ENCODE data around the gene FOXL2NB.

The FOXL2NB gene

DNA sequence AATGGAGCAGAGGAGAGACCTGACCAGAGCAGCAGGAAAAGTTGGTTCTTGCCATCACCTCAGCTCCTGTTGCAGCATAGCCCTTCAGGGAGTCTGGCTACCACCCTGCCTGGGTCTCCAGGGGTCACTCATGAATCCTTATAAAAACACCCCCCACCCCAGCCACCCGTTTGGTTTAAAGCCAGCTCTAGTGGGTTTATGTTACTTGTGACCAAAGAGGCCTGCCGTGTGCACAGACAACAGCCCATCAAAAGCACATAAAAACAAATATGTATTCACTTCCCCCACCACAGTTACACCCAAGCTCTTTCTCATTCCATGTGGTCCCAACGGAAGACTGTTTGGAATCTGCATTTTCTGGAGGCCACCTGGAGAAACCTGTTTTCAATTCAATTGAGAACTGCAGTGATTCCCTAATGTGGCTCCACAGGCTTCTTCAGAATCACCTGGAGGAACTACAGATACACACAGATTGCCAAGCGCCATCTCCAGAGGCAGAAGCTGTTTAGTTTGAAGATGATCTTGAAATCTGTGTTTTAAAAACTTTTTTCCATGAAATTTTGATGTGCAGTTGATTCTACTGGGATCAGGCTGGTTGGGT, 13.8 kb upstream of the FOXL2NB start:
- no peak for DNase-seq

DNA sequence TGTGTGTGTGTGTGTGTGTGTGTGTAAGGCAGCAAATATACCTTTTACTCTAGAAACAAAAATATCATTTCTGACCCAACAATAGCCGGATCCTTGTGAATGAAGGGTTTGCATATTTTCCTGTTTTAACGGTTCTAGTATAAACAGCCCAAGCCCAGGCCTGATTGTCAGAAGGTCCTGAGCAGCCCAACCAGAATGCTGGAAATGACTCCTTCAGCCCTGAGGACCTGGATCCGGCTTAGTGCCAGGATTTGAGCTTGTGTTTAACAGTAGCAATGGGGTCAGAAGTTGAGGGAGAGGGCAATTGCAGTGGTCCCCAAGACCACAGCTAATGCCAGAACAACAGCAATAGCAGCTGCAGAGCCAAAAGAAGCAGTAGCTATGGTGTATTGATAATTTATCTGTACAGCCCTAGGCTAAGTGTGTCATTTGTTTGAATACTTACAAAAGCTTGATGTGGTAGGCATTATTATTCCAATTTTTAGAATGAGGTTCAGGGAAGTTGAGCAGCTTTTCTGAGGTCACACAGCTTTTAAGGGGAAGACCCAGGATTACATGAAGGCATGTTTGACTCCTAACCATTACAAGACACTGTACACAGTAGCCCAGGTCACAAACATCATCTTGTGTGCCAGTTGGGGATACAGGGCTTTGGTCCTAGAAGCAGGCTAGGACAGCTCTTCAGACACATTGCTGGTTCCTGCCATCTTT, 12.9 kb upstream of the FOXL2NB start:
- no peak for DNase-seq

DNA sequence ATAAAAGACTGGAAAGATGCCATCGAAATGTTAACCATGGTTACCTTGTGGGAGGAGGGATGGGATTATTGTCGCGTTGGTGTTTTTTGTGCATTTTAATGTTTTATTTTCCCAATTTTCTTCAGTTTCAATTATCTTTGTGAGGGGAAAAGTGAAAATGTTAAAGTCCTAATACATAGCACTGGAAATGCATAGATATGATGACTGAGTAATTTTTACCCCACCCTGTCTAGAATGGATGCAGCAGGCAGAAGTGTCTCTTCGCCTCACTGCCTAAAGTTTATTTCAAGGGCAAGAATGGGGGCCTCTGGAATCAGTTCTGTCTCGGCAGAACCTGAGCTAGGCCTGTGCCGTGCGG, 11.5 kb upstream of the FOXL2NB start:
- no peak for DNase-seq

DNA sequence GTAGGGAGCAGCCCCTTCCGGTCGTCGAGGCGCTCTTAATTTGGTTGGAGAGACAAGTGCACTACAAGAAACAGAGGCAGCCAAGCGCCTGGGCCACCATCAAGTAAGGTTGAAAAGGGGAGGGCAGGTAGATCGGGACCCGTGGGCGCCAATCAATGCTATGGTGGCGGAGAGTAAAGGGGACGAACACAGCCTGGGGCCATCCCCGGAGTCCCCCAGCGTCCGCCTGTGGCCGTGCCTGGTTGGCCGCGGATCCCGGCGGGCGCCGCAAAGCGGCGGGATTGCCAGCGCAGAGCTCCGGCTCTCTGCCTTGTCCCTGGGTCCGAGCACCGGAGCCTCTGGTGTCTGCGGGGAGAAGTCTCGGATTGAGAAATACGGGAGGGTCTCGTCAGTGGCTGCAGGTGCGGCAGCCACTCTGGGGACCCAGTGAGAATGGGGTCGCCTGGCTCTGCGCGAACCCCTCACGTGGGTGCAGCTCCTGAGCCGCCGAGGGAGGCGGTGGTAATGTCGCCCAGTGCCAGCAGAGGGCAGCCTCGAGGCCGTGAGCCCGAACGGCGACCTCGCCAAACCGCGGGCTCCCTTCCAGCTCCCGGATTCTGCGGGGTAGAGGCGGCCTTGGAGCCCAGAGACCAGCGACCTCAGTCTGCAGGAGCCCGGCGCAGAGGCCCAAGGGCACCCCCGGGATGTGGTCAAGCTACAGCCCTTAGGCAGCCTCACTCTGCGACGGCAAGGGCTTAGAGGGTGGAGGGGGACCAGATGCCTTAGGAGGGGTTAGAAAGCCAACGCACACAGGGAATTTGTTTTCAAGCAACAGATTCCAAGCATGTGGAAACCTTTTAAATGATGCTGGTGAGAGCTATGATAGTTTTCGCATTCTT, 10.9 kb upstream of the FOXL2NB start:
- DNase-seq: peak; percentile 50

DNA sequence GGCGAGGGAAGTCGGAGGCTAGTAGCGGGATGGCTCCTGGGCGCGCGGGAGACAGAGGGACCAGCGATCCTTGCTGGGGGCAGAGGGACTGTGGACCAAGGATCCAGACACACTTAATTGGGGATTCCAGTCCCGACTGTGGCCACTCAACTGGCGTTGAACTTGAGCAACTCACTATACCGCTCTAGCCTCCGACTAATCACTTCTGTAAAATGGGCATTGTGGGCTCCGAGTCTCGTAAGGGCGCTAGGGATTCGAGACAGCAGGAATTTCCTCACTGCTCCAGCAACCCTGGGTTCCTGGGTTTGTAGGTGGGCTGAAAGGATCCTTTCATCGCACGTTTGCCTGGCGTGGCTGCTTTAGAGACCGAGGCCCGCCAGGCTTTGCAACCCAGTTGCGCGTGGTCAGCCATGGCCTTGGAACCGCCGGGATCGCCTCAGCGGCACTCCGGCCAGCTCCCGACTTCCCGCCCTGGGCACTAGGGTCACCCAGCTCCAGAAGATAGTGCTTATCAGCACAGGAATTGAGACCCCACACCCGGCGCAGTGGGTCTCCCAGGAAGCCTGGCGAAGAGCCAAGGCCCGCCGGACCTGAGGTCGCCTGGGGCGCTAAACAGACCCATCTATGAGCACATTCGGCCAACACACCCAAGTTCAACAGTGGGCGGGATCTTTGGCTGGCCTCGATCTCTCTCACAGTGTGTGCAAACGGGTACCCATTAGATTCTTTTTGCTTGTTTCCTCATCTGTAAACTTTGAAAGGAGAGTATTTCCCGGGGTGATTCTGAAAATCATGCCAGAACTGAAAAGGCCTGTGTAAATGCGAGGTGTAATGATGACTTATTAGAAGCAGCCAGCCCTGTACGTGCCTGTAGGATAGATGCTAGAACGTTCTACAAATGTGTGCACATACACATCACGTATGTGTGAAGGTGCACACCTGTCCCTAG, 10.0 kb upstream of the FOXL2NB start:
- no peak for DNase-seq

DNA sequence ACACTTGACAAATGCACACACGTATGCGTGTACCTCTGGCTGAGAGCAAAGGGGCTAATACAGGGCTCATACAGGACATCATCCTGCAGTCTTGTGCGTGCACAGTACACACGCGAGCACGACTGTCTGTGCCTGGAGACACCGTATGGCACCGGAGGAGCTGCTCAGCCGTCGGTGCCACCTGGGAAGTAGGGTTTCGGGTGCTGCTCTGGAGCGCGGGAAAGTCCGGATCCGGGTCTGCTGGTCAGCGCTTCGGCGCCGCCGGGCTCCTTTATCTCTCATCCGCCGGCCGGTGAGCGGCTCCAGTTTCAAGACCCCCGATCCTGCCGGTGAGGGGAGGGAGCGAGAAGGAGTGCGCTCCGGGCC, 9.3 kb upstream of the FOXL2NB start:
- DNase-seq: no peak

DNA sequence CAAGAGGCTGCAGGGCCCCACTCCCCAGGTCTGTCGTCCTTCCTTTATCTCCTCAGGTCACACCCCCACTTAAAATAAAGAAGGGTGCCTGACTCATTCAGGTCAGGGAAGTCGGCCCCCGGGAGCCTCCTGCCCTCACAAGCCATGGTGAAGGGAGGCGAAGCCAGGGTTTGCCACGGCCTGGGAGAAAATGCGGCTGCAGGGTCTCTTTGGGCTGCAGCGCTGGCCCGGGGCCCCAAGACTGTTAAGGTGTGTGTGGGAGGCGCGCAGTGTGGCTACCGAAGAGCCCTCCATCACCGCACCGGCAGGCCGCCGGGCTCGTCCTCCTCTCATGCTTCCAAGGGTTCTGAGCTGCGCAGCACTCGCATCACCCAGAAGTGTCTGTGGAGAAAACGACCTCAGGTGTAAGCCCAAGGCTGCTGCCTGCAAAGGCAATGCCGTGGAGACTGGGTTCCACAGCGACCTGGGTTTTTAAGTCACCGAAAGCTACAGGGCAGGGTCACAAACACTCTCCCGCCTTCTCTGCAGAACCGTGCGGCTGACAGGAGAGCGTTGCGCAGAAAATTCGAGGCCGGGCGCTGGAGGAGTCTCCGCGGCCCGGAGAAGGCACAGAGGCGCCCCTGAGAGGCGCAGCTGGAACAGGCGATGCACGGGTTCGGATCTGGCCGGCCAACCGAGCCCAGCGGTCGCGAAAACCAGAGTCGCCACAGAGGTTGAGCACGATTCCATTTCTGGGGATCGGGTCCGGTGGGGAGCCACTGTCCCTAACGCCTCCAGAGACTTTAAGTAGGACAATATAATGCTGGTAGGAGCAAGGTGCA, 8.8 kb upstream of the FOXL2NB start:
- no peak for DNase-seq

DNA sequence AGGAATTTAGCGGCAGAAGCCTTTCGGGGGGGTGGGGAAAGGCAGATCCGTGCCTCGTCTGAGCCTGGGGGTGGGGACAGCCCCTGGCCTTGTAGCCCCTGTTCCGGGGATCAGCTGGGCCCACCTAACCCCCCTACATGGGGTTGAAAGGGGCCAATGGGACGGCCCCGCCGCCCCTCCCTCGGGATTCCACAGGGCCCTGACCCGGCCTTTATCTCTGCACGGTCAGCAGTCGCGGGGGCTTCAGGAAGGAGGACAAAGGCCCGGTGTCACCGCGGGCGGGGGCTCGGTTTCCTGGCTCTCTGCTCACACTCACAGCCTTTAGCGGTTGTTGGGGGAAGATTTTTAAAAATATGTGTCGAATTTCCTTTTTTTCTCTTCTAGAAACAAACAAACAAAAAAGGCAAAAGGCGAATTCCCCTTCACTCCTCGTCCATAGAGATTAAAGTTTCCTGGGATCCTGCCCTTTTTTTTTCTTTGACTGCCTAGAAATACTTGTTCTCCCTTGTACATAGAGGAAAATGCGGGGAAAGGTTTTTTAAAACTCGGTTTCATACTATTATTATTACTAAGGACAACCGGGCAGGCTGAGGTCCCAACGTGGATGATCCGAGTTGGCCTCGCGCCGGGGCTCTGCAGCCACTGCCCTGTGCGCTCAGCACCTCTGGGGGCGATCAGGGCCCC, 8.0 kb upstream of the FOXL2NB start:
- DNase-seq: no peak

DNA sequence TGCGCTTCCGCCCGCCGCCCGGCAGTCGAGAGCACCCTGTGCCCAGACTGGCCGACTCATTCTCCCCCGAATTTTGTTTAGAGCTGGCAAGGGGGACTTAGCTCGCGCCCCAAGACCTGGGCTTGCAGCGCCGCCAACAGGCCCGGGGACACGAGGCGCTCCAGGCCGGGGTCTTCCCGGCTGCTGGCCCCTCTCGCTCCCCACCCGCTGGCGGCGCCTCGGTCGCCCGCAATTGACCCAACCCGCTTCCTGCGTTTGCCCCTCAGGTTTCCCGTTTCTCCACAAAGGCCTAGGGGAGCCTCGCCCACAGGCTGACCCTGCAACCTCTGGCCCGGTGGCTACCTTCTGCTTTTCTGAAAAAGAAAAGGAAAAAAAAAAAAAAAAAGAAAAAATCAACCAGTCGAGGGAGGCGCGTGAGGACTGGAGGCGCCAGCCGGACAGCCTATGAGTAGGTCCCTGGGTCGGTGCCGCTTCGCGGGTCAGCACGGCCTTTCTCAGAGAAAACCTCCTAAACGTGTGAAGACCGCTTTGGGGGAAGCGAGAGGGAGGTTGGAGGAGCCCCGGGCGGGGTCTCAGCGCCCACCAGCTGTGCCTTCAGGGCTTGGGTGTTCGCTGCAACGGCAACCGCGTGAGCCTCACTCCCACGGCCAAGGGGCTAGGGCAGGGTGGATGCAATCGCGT, 7.3 kb upstream of the FOXL2NB start:
- no peak for DNase-seq

DNA sequence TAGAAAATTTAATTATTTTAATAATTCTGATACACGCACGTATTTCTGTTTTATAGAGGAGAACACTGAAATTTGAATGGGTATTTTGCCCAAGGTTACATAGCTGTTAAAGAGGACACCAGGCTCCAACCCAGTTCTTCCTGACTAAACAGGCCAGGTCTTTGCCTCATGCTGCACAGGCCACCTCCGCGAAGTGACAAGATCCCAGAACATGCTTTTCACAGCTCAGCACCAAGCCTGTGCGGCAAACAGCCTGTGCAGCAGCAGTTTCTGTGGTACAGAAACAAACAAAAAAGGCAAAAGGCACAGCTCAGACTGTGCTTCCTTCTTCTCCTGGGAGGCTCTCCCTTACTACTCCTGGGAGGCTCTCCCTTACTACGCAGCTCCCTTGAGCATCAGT, 6.6 kb upstream of the FOXL2NB start:
- DNase-seq: no peak

DNA sequence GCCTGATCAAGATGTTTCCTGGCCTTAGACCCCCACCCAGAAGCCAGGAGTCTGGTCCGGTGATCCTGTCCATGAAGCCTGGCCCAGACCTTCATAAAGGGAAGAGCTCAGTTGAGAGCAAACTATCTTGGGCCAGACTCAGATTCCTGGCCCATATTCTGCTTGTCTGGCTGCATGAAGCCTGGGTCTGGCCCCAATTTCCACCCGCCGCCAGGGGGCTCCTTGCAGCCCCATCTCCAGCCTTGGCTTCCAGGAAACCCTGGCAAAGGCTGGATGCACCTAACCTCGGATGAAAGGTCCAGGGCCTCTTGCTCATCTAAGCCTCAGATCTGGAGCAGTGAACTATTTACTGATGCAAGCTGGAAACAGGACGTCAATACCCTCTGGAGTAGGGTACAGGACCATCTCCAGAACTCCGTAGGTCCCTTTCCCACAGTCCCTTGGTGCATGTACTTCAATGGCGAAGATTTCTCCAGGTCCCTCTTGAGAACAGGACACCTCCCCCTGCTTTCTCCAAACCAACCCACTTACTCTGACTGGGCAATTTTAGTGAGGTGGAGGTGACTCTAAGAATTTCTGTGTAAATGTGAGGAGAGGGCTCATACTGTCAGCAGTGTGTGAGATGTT, 5.6 kb upstream of the FOXL2NB start:
- DNase-seq: peak; percentile 38

DNA sequence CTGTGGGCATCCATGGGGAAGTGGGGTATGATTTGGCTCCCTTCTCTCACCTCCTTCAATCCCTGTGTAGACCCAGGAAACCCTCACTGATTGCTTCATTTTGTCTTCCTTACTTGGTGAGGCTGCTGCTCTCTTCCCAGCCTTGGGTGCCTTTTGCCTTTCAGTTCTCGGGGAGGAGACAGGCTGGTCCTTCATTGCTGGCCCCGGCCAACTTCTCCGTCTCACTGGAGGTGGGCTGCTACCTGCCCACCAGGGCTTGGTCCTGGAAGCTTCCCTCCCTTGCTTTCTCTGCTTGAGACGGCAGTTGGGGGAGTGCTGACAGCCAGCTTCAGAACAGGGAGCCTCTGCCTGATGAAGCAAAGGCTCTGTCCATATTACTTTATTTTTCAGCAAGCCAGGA, 4.7 kb upstream of the FOXL2NB start:
- no peak for DNase-seq

DNA sequence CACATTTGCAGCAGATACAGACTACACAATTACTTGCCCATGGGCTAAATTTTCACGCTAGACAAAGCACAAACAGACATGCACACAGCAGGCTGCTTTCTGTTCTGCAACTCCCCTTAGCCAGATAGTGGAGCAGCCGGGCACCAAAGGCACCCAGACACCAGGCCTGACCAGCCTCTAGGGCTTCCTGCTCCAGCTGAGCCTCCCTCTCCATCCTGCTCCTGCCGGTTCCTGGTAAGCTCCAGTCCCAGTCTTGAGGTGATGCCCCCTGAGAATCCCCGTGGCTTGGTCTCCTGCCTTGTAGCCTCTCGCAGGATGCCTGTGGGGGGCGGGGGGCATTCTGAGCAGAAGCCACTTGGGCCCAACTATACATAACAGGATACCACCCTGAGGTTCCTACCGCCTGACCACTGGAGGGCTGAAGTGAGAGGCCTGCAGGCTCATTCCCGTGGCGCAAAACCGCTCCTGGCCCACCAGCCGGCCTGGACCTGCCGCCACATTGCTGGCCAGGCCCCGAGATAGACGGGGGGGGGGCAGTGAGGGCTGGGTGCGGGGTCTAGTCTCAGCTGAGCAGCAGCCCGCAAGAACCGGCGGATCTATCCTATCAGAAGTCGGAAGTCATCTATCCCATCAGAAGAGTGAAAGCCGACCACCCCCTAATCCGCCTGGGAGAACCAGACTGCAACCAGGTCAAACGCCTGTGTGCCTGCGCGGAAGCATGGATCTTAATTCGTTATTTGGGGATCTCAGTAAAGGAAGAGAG, 4.0 kb upstream of the FOXL2NB start:
- DNase-seq: no peak

DNA sequence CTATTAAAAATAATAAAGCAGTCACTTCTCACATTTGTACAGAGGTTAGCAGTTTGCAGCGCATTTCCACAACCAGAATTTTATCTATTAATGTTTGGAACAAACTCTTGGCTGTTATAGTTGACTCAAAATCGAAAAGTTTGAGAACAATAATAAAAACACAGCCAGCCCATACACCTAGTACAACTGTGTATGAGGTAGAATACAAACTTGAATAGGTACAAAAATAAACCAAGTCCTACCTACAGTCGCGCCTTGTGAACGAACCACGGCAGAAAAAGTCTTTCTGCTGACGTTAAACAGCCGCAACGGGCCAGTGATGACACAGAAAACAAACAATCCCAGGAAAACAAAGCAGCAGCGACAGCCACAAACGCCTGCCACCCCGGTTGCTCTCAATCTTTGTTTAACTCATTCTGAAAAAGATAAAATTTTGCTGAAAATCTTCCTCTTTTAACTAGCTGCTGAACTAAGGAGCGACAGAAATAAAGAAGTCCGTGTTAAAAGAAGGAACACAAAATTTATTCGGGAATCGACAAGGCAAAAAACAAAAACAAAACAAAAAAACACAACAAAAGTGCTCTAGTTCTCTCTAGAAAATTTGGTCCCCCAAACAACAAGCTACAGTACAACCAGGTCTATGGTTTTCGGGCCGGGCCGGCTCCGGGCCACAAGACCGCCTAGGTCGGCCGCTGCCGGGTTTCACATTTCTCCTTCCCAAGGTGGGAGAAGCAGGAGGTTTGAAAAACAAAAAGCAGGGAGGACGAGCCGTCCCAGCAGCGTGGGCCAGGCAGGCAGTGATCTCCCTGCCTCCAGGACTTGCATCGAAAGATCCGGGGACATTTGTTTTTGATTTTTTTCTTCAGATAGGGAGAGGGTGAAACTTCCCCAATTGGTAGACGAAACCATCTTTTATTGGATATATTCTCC, 3.0 kb upstream of the FOXL2NB start:
- no peak for DNase-seq

DNA sequence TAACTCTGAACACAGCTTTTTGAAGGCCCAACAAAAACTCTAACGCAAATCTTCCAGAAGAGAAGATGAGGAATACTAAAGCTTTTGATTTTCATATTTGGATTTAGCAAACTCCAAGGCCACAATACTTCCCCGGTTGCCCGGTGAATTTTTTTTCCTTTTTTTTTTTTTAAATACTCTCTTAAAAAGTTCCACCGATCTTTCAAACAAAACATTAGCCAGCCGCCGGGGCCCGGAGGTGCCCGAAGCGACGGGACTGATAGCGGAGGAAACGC, 2.4 kb upstream of the FOXL2NB start:
- no peak for DNase-seq

DNA sequence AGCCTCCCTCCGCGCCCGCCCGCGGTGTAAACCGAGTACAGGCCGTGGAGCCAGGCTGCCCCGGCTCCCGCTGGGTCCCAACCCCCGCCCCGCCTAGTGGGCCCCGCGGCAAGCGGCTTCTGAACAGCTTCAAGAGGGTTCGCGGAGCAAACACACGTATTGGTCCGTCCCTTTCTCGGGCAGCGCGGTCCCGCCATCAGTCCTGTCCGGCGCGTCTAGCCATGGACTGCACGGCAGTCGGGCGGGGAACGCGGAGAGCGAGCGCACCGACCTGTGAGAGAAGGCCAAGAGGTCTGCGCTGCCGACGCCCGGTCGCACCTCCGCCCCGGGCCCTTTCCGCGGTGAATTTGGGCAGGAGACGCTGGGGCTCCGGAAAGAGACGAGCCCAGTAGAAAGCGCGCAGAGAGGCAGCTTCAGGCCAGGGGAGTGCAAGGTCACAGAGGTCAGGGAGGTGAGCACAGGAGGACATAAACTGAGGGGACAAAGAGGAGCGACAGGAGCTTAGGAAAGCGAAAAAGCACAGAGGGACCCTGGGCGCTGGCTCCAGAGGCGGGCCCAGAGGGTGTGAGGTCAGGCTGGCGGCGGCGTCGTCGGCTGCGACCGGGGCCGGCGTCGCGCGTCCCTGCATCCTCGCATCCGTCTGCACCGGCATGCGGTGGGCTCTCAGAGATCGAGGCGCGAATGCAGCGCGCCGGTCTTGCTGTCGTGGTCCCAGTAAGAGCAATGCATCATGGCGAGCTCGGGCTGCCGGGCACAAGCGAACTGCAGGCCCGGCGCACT, 1.9 kb upstream of the FOXL2NB start:
- DNase-seq: no peak

DNA sequence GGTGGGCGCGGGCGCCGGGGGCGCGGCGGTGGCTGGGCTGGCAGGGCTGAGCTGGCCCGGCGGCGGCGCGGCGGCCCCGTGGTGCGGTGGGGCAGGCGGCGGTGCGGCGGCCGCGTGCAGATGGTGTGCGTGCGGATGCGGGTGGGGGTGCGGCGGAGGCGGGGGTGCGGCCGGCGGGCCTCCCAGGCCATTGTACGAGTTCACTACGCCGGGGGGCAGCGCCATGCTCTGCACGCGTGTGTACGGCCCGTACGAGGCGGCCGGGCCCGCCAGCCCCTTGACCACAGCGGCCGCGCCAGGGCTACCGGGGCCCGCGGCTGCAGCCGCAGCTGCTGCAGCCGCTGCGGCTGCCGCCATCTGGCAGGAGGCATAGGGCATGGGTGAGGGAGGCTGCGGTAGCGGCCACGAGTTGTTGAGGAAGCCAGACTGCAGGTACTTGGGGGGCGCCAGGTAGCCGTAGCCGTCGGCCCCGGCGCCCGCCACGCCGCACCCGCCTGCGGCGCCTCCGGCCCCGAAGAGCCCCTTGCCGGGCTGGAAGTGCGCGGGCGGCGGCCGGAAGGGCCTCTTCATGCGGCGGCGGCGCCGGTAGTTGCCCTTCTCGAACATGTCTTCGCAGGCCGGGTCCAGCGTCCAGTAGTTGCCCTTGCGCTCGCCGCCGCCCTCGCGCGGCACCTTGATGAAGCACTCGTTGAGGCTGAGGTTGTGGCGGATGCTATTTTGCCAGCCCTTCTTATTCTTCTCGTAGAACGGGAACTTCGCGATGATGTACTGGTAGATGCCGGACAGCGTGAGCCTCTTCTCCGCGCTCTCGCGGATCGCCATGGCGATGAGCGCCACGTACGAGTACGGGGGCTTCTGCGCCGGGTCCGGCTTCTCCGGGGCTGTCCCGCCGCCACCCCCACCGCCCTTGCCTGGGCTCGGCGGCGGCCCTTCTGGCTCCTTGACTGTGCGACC, 1.0 kb upstream of the FOXL2NB start:
- DNase-seq: peak; percentile 39
